ENCODE results near the gene NPW. TPM values are rescaled to one million over a fixed set of nuclear protein-coding genes. Genes with fewer than 3 reads are reported as not detected.

NPW gene
- total and polyA plus RNA-seq, 5 experiments from 2014 or later, result not detected

- DNase-seq (no peak), ATAC-seq (no peak)
- no peak overlapping the region for H3K4me3 Mint-ChIP-seq
- H3K27me3 Mint-ChIP-seq, result no peaks in the 10 kb centered on the region
- no peaks in the 10 kb centered on the region for H3K9me3 Mint-ChIP-seq
- H3K27ac Mint-ChIP-seq, result no peak overlapping the region
- H3K4me1 Mint-ChIP-seq, result peaks cover 0 to 8% (median 2%) of the 10 kb centered on the region in 4 donors
- POLR2A ChIA-PET, result interaction anchor here (0.8 to 1.0 kb wide), 2 partner anchors 8 to 11 kb away, joined by 3 read pairs; no protein-coding TSS in a partner anchor
- no peaks in the 10 kb centered on the region for H3K36me3 Mint-ChIP-seq
Observed at GRCh38 chr16:2035431-2036199, 16.0 kb downstream of the NPW start.

GRCh38 chr16:2036200-2036966, 16.8 kb downstream of the NPW start:
- no peaks in the 10 kb centered on the region for H3K27me3 Mint-ChIP-seq
- H3K9me3 Mint-ChIP-seq, result no peaks in the 10 kb centered on the region
- POLR2A ChIA-PET, result interaction anchor here (1.0 kb wide), 1 partner anchor 8 kb away, joined by 3 read pairs; no protein-coding TSS in a partner anchor

GRCh38 chr16:2037115-2037514, 17.5 kb downstream of the NPW start:
- DNase-seq (no peak), ATAC-seq (no peak)
- Mint-ChIP-seq H3K27ac (no peak overlapping the region), H3K36me3 (no peaks in the 10 kb centered on the region), H3K27me3 (no peaks in the 10 kb centered on the region), H3K4me1 (peaks cover 0 to 7% (median 2%) of the 10 kb centered on the region in 4 donors), H3K4me3 (no peak overlapping the region), H3K9me3 (no peaks in the 10 kb centered on the region)
- POLR2A ChIA-PET, result no interaction called here

More at GRCh38 chr16:2036200-2036966, 16.8 kb downstream of the NPW start:
- no peak overlapping the region for H3K4me3 Mint-ChIP-seq
- no peak for DNase-seq
- no peak for ATAC-seq
- H3K27ac Mint-ChIP-seq, result no peak overlapping the region
- H3K36me3 Mint-ChIP-seq, result no peaks in the 10 kb centered on the region
- peaks cover 0 to 8% (median 2%) of the 10 kb centered on the region in 4 donors for H3K4me1 Mint-ChIP-seq

GRCh38 chr16:2037647-2038381, 18.2 kb downstream of the NPW start:
- no peak overlapping the region for H3K27ac Mint-ChIP-seq
- peaks cover 0 to 1% (median 0%) of the 10 kb centered on the region in 4 donors for H3K4me1 Mint-ChIP-seq
- no peak overlapping the region for H3K4me3 Mint-ChIP-seq
- H3K27me3 Mint-ChIP-seq, result no peaks in the 10 kb centered on the region
- POLR2A ChIA-PET, result interaction anchor here (0.8 kb wide), 1 partner anchor 109 kb away, joined by 3 read pairs; no protein-coding TSS in a partner anchor
- DNase-seq, result no peak
- H3K36me3 Mint-ChIP-seq, result no peaks in the 10 kb centered on the region
- H3K9me3 Mint-ChIP-seq, result no peaks in the 10 kb centered on the region
- ATAC-seq, result no peak

GRCh38 chr16:2038382-2039231, 19.0 kb downstream of the NPW start:
- H3K27ac Mint-ChIP-seq, result peak overlapping the region in 1 of 10 donors; percentile 38
- H3K27me3 Mint-ChIP-seq, result no peaks in the 10 kb centered on the region
- no peak for DNase-seq
- no peak overlapping the region for H3K4me3 Mint-ChIP-seq
- H3K36me3 Mint-ChIP-seq, result no peaks in the 10 kb centered on the region
- no peaks in the 10 kb centered on the region for H3K9me3 Mint-ChIP-seq
- POLR2A ChIA-PET, result interaction anchor here (0.8 kb wide), 1 partner anchor 108 kb away, joined by 3 read pairs; no protein-coding TSS in a partner anchor
- peaks cover 0 to 1% (median under 1%) of the 10 kb centered on the region in 4 donors for H3K4me1 Mint-ChIP-seq
- ATAC-seq, result no peak

- Mint-ChIP-seq H3K36me3 (no peaks in the 10 kb centered on the region), H3K27ac (peak overlapping the region in 1 of 10 donors; percentile 38), H3K4me3 (no peak overlapping the region), H3K4me1 (peaks cover 0 to 1% (median under 1%) of the 10 kb centered on the region in 4 donors), H3K9me3 (no peaks in the 10 kb centered on the region), H3K27me3 (no peaks in the 10 kb centered on the region)
- POLR2A ChIA-PET, result interaction anchor here (0.7 kb wide), 1 partner anchor 456 kb away, joined by 3 read pairs; no protein-coding TSS in a partner anchor
- DNase-seq, result no peak
- ATAC-seq, result no peak
Observed at GRCh38 chr16:2039274-2040031, 19.9 kb downstream of the NPW start.

GRCh38 chr16:2040041-2040786, 20.6 kb downstream of the NPW start:
- POLR2A ChIA-PET, result interaction anchor here (0.7 kb wide), 1 partner anchor 455 kb away, joined by 3 read pairs; no protein-coding TSS in a partner anchor
- H3K27me3 Mint-ChIP-seq, result no peaks in the 10 kb centered on the region
- DNase-seq (no peak), ATAC-seq (no peak)
- H3K27ac Mint-ChIP-seq, result no peak overlapping the region
- H3K9me3 Mint-ChIP-seq, result no peaks in the 10 kb centered on the region
- no peak overlapping the region for H3K4me3 Mint-ChIP-seq
- H3K4me1 Mint-ChIP-seq, result peaks cover 0 to 1% (median 0%) of the 10 kb centered on the region in 4 donors
- no peaks in the 10 kb centered on the region for H3K36me3 Mint-ChIP-seq

- Mint-ChIP-seq H3K27ac (no peak overlapping the region), H3K36me3 (no peaks in the 10 kb centered on the region), H3K27me3 (no peaks in the 10 kb centered on the region), H3K9me3 (no peaks in the 10 kb centered on the region), H3K4me3 (no peak overlapping the region), H3K4me1 (peaks cover 0 to 1% (median 0%) of the 10 kb centered on the region in 4 donors)
- ATAC-seq, result no peak
- no peak for DNase-seq
- POLR2A ChIA-PET, result no interaction called here
Observed at GRCh38 chr16:2040787-2041522, 21.4 kb downstream of the NPW start.

- Mint-ChIP-seq H3K27me3 (no peaks in the 10 kb centered on the region), H3K36me3 (no peaks in the 10 kb centered on the region), H3K4me3 (no peak overlapping the region), H3K4me1 (peaks cover 8 to 12% (median 9%) of the 10 kb centered on the region in 4 donors), H3K27ac (no peak overlapping the region), H3K9me3 (no peaks in the 10 kb centered on the region)
- DNase-seq (no peak), ATAC-seq (no peak)
- POLR2A ChIA-PET, result no interaction called here
Observed at GRCh38 chr16:2042171-2042985, 22.8 kb downstream of the NPW start.
